ENCODE measurements around the gene SLFN11. TPM values are rescaled to one million over a fixed set of nuclear protein-coding genes. Genes with fewer than 3 reads are reported as not detected.
A peak's percentile ranks its signal among the peaks of the same experiment; 100 is the strongest.
"Not testable (repeated sequence)": the region's sequence is repeated elsewhere in the genome, so short reads cannot be mapped to it uniquely, and the experiment has no call there.

The SLFN11 gene, protein sequence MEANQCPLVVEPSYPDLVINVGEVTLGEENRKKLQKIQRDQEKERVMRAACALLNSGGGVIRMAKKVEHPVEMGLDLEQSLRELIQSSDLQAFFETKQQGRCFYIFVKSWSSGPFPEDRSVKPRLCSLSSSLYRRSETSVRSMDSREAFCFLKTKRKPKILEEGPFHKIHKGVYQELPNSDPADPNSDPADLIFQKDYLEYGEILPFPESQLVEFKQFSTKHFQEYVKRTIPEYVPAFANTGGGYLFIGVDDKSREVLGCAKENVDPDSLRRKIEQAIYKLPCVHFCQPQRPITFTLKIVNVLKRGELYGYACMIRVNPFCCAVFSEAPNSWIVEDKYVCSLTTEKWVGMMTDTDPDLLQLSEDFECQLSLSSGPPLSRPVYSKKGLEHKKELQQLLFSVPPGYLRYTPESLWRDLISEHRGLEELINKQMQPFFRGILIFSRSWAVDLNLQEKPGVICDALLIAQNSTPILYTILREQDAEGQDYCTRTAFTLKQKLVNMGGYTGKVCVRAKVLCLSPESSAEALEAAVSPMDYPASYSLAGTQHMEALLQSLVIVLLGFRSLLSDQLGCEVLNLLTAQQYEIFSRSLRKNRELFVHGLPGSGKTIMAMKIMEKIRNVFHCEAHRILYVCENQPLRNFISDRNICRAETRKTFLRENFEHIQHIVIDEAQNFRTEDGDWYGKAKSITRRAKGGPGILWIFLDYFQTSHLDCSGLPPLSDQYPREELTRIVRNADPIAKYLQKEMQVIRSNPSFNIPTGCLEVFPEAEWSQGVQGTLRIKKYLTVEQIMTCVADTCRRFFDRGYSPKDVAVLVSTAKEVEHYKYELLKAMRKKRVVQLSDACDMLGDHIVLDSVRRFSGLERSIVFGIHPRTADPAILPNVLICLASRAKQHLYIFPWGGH
- total RNA-seq: 34.7 TPM
- 9.4 TPM for polyA plus RNA-seq
- long read RNA-seq, donor 1: 0 reads
- long read RNA-seq, donor 2: 0 reads
- long read RNA-seq, donor 3, full-length matches to known transcripts: 3 of 3 reads
- long read RNA-seq, donor 3, partial matches to known transcripts: 0 of 3 reads
- long read RNA-seq, donor 3, other reads (novel, unspliced or antisense): 0 of 3 reads
- long read RNA-seq, donor 4, partial matches to known transcripts: 0 of 1 reads
- long read RNA-seq, donor 4, other reads (novel, unspliced or antisense): 0 of 1 reads
- long read RNA-seq, donor 5, full-length matches to known transcripts: 4 of 4 reads
- long read RNA-seq, donor 5, partial matches to known transcripts: 0 of 4 reads
- long read RNA-seq, donor 5, other reads (novel, unspliced or antisense): 0 of 4 reads
- long read RNA-seq, donor 6, partial matches to known transcripts: 6 of 9 reads
- long read RNA-seq, donor 6, other reads (novel, unspliced or antisense): 0 of 9 reads
- long read RNA-seq, donor 7: 0 reads
- long read RNA-seq, donor 8, partial matches to known transcripts: 0 of 2 reads
- long read RNA-seq, donor 8, other reads (novel, unspliced or antisense): 0 of 2 reads
- long read RNA-seq, donor 9, partial matches to known transcripts: 0 of 5 reads
- long read RNA-seq, donor 9, other reads (novel, unspliced or antisense): 0 of 5 reads
- long read RNA-seq, donor 10, partial matches to known transcripts: 0 of 1 reads
- long read RNA-seq, donor 10, other reads (novel, unspliced or antisense): 0 of 1 reads

DNA sequence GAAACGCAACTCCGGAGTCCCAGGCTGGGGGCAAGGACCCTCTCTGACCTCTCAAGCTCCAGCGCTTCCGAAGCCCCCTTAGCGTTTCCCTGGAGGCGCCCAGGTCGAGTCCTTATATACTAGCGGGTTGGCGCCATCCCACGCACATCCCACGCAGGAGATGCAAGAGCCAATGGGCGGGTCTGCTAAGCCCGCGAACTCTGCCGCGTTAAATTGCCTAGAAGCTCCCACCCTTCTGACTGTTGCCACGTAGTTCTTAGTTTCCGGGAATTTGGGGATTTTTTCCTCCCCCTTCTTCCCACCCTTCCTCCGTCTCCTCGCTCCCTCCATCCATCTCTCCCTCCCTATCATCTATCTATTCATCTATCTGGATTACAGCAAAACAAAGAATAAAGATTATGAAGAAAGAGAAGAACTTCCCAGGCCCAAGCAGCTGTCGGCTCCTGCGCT, at the start of gene SLFN11:
Gene SLFN11 (minus strand): TSS at position 88 of the 450 bp plus-strand sequence. CDS start 9,814 bp downstream, outside the sequence.
- H3K36me3 ChIP-seq (ENCODE audit: control insufficient read depth in 2 of 2, insufficient read depth in 2 of 2, low read length in 1 of 2): no peaks in the 10 kb centered on the region
- WGBS: under 1% methylated on average over 22 of the region's 22 CpGs
- peak; percentile 45 to 91 (median 78) for DNase-seq (ENCODE audit: low read depth in 6 of 9, low spot score in 9 of 9)
- peak within 1 kb of the TSS; percentile 79 to 81 for H3K27ac ChIP-seq (ENCODE audit: low read depth in 1 of 2, low read length in 1 of 2)
- peak within 1 kb of the TSS; percentile 64 to 76 for H3K4me3 ChIP-seq (ENCODE audit: low read length in 2 of 2)
- peaks cover 5 to 8% of the 10 kb centered on the region in 2 donors for H3K4me1 ChIP-seq (ENCODE audit: control insufficient read depth in 2 of 2, insufficient read depth in 2 of 2, low read length in 2 of 2)
- H3K27me3 ChIP-seq (ENCODE audit: control insufficient read depth in 2 of 2, insufficient read depth in 1 of 2, low read length in 1 of 2): peaks cover 0 to 10% of the 10 kb centered on the region in 2 donors
- no peaks in the 10 kb centered on the region for H3K9me3 ChIP-seq (ENCODE audit: control insufficient read depth in 2 of 2, insufficient read depth in 1 of 2, low read length in 1 of 2)

DNA sequence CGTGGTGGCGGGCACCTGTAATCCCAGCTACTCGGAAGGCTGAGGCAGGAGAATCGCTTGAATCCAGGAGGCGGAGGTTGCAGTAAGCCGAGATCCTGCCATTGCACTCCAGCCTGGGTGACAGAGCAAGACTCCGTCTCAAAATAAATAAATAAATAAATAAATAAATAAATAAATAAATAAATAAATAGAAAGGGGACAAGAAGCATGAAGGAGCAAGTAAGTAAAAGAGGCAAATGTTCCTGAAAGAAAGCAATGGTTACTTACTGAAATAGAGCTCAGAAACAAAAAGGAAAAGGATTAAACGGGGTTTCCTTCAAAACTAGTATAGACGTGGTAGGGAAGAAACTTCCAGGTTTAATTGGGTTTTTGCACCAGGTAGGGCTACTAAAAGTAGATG, 47.6 kb upstream of the SLFN11 start:
- not testable (repeated sequence) for H3K27me3 ChIP-seq (ENCODE audit: control insufficient read depth in 2 of 2, insufficient read depth in 1 of 2, low read length in 1 of 2); H3K9me3 ChIP-seq (ENCODE audit: control insufficient read depth in 2 of 2, insufficient read depth in 1 of 2, low read length in 1 of 2); H3K4me3 ChIP-seq (ENCODE audit: low read length in 2 of 2); H3K27ac ChIP-seq (ENCODE audit: low read depth in 1 of 2, low read length in 1 of 2); H3K4me1 ChIP-seq (ENCODE audit: control insufficient read depth in 2 of 2, insufficient read depth in 2 of 2, low read length in 2 of 2); DNase-seq (ENCODE audit: low read depth in 6 of 9, low spot score in 9 of 9); H3K36me3 ChIP-seq (ENCODE audit: control insufficient read depth in 2 of 2, insufficient read depth in 2 of 2, low read length in 1 of 2)
- WGBS: 95% methylated on average over 9 of the region's 9 CpGs

DNA sequence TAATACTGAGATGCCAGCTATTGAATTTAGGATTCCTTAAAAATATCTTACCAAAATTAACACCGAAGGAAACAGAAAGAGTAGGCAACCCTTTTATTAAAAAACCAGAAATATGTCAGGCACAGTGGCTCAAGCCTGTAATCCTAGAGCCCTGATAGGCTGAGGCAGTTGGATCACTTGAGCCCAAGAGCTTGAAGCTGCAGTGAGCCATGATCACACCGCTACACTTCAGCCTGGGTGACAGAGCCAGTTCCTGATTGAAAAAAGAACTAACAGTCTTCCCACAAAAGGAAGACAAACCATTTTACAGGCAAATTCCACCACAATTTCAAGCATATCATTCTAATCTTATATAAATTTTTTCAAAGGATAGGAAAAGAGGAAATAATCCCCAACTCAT, 43.2 kb upstream of the SLFN11 start:
- H3K4me1 ChIP-seq (ENCODE audit: control insufficient read depth in 2 of 2, insufficient read depth in 2 of 2, low read length in 2 of 2): no peaks in the 10 kb centered on the region
- DNase-seq (ENCODE audit: low read depth in 6 of 9, low spot score in 9 of 9): no peak
- no peaks in the 10 kb centered on the region for H3K9me3 ChIP-seq (ENCODE audit: control insufficient read depth in 2 of 2, insufficient read depth in 1 of 2, low read length in 1 of 2)
- H3K27me3 ChIP-seq (ENCODE audit: control insufficient read depth in 2 of 2, insufficient read depth in 1 of 2, low read length in 1 of 2): no peaks in the 10 kb centered on the region
- H3K27ac ChIP-seq (ENCODE audit: low read depth in 1 of 2, low read length in 1 of 2): no peak overlapping the region
- WGBS: 100% methylated on average over 2 of the region's 2 CpGs
- no peak overlapping the region for H3K4me3 ChIP-seq (ENCODE audit: low read length in 2 of 2)
- no peaks in the 10 kb centered on the region for H3K36me3 ChIP-seq (ENCODE audit: control insufficient read depth in 2 of 2, insufficient read depth in 2 of 2, low read length in 1 of 2)

DNA sequence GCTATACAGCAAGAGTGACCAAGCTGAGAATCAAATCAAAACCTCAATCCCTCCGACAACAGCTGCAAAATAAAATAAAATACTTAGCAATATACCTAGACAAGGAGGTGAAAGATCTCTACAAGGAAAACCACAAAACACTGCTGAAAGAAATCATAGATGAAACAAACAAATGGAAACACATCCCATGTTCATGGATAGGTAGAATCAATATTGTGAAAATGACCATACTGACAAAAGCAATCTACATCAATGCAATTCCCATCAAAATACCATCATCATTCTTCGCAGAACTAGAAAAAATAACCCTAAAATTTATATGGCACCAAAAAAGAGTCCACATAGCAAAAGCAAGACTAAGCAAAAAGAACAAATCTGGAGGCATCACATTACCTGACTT, 41.3 kb upstream of the SLFN11 start:
- H3K36me3 ChIP-seq (ENCODE audit: control insufficient read depth in 2 of 2, insufficient read depth in 2 of 2, low read length in 1 of 2); DNase-seq (ENCODE audit: low read depth in 6 of 9, low spot score in 9 of 9); H3K9me3 ChIP-seq (ENCODE audit: control insufficient read depth in 2 of 2, insufficient read depth in 1 of 2, low read length in 1 of 2); H3K4me3 ChIP-seq (ENCODE audit: low read length in 2 of 2); H3K27me3 ChIP-seq (ENCODE audit: control insufficient read depth in 2 of 2, insufficient read depth in 1 of 2, low read length in 1 of 2); H3K4me1 ChIP-seq (ENCODE audit: control insufficient read depth in 2 of 2, insufficient read depth in 2 of 2, low read length in 2 of 2); H3K27ac ChIP-seq (ENCODE audit: low read depth in 1 of 2, low read length in 1 of 2): not testable (repeated sequence)
- WGBS: 98% methylated on average over 2 of the region's 2 CpGs

DNA sequence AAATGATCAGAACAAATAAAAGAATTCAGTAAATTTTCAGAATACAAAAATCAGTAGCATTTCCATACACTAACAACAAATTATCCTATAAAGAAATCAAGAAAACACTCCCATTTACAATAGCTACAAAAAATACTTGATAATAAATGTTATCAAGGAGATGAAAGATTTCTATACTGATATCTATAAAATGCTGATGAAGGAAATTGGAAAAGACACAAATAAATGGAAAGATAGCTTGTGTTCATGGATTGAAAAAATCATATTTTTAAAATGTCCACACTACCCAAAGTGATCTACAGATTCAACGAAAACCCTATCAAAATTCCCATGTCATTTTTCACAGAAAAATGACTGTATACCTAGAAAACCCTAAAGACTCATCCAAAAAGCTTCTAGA, 40.8 kb upstream of the SLFN11 start:
- Histone ChIP-seq H3K36me3 (ENCODE audit: control insufficient read depth in 2 of 2, insufficient read depth in 2 of 2, low read length in 1 of 2) (peaks cover 0 to 10% of the 10 kb centered on the region in 2 donors), H3K4me1 (ENCODE audit: control insufficient read depth in 2 of 2, insufficient read depth in 2 of 2, low read length in 2 of 2) (no peaks in the 10 kb centered on the region), H3K4me3 (ENCODE audit: low read length in 2 of 2) (no peak overlapping the region), H3K27me3 (ENCODE audit: control insufficient read depth in 2 of 2, insufficient read depth in 1 of 2, low read length in 1 of 2) (no peaks in the 10 kb centered on the region), H3K9me3 (ENCODE audit: control insufficient read depth in 2 of 2, insufficient read depth in 1 of 2, low read length in 1 of 2) (no peaks in the 10 kb centered on the region), H3K27ac (ENCODE audit: low read depth in 1 of 2, low read length in 1 of 2) (no peak overlapping the region)
- 100% methylated on average over 1 of the region's 1 CpG for WGBS
- no peak for DNase-seq (ENCODE audit: low read depth in 6 of 9, low spot score in 9 of 9)

DNA sequence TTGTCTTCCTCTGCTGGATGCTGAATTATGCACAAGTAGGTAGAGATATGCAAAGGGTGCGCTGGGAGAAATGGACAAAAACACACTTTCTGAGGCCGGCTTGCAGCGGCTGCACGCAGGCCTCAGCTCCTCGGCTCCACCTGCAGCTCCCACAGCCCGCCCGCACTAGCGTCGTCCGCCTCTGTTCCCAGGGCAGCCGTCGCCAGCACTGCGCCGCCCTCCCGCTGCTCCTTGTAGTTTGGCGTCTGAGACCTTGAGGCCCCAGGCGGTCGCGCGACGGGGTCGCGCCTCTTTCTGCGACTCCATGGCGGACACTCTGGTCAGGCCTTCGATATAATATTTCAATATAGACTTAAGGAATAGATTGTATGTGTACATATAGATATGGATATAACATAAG, 34.1 kb upstream of the SLFN11 start:
- no peak for DNase-seq (ENCODE audit: low read depth in 6 of 9, low spot score in 9 of 9)
- Histone ChIP-seq H3K9me3 (ENCODE audit: control insufficient read depth in 2 of 2, insufficient read depth in 1 of 2, low read length in 1 of 2) (no peaks in the 10 kb centered on the region), H3K27me3 (ENCODE audit: control insufficient read depth in 2 of 2, insufficient read depth in 1 of 2, low read length in 1 of 2) (no peaks in the 10 kb centered on the region), H3K4me3 (ENCODE audit: low read length in 2 of 2) (no peak overlapping the region), H3K36me3 (ENCODE audit: control insufficient read depth in 2 of 2, insufficient read depth in 2 of 2, low read length in 1 of 2) (peaks cover 0 to 10% of the 10 kb centered on the region in 2 donors), H3K4me1 (ENCODE audit: control insufficient read depth in 2 of 2, insufficient read depth in 2 of 2, low read length in 2 of 2) (no peaks in the 10 kb centered on the region), H3K27ac (ENCODE audit: low read depth in 1 of 2, low read length in 1 of 2) (no peak overlapping the region)
- WGBS: 93% methylated on average over 26 of the region's 26 CpGs

DNA sequence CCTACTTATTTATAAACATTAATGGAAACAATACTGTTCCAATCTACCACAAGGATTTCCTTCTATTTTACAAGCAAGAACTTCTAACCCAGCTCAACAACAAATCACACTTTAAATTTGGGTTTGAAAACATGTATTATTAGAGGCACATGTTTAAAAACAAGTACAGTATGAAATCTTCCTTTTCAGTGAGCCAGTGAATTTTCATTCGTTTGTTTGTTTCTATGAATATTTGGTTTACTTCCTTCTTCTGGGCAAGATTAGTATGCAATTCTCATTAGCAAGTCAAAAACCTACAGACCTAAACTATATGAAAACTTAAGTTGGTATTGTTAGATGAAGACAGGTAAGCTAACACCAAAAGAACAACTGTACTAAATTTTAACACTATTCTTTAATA, 33.1 kb upstream of the SLFN11 start:
- no peak overlapping the region for H3K4me3 ChIP-seq (ENCODE audit: low read length in 2 of 2)
- H3K36me3 ChIP-seq (ENCODE audit: control insufficient read depth in 2 of 2, insufficient read depth in 2 of 2, low read length in 1 of 2): peaks cover 0 to 10% of the 10 kb centered on the region in 2 donors
- no peaks in the 10 kb centered on the region for H3K4me1 ChIP-seq (ENCODE audit: control insufficient read depth in 2 of 2, insufficient read depth in 2 of 2, low read length in 2 of 2)
- H3K9me3 ChIP-seq (ENCODE audit: control insufficient read depth in 2 of 2, insufficient read depth in 1 of 2, low read length in 1 of 2): no peaks in the 10 kb centered on the region
- H3K27ac ChIP-seq (ENCODE audit: low read depth in 1 of 2, low read length in 1 of 2): no peak overlapping the region
- no peaks in the 10 kb centered on the region for H3K27me3 ChIP-seq (ENCODE audit: control insufficient read depth in 2 of 2, insufficient read depth in 1 of 2, low read length in 1 of 2)
- DNase-seq (ENCODE audit: low read depth in 6 of 9, low spot score in 9 of 9): no peak
- WGBS: 98% methylated on average over 1 of the region's 1 CpG

DNA sequence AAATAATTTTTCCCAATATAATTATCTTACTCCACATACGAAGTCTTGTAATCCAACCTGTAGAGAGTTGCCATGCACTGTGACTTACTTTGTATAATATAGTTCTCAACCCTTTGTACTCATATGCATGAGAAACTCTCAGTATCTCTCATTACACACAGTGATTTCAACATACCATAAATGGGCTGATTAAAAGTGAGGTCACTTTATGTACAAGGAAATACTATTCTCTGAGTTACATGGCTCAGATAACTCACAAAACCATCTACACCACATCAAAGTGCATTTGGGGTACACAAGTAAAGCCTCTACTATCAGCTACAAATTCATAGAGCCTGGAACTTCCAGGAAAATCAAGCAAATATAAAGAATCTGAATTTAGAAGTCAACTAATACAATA, 30.9 kb upstream of the SLFN11 start:
- DNase-seq (ENCODE audit: low read depth in 6 of 9, low spot score in 9 of 9): peak in 1 of 9 donors; percentile 23
- no peak overlapping the region for H3K27ac ChIP-seq (ENCODE audit: low read depth in 1 of 2, low read length in 1 of 2)
- H3K4me1 ChIP-seq (ENCODE audit: control insufficient read depth in 2 of 2, insufficient read depth in 2 of 2, low read length in 2 of 2): no peaks in the 10 kb centered on the region
- H3K4me3 ChIP-seq (ENCODE audit: low read length in 2 of 2): no peak overlapping the region
- WGBS: 97% methylated on average over 1 of the region's 1 CpG
- H3K27me3 ChIP-seq (ENCODE audit: control insufficient read depth in 2 of 2, insufficient read depth in 1 of 2, low read length in 1 of 2): no peaks in the 10 kb centered on the region
- H3K9me3 ChIP-seq (ENCODE audit: control insufficient read depth in 2 of 2, insufficient read depth in 1 of 2, low read length in 1 of 2): no peaks in the 10 kb centered on the region
- no peaks in the 10 kb centered on the region for H3K36me3 ChIP-seq (ENCODE audit: control insufficient read depth in 2 of 2, insufficient read depth in 2 of 2, low read length in 1 of 2)

Data from thymus (tissue), 14 donors.